ENCODE measurements around the gene VAC14.

GRCh38 chr16:70729292-70729691, 71.7 kb downstream of the VAC14 start:
- TF ChIP-seq CTCF (IDR thresholded peaks at IDR 0.05; ENCODE audit: insufficient read depth, low read length) (no peak), POLR2AphosphoS5 (IDR thresholded peaks at IDR 0.05; ENCODE audit: low read depth) (no peak), SPI1 (IDR thresholded peaks at IDR 0.05; ENCODE audit: borderline replicate concordance, low read depth) (no peak)
- TF ChIP-seq, protein P1, sequence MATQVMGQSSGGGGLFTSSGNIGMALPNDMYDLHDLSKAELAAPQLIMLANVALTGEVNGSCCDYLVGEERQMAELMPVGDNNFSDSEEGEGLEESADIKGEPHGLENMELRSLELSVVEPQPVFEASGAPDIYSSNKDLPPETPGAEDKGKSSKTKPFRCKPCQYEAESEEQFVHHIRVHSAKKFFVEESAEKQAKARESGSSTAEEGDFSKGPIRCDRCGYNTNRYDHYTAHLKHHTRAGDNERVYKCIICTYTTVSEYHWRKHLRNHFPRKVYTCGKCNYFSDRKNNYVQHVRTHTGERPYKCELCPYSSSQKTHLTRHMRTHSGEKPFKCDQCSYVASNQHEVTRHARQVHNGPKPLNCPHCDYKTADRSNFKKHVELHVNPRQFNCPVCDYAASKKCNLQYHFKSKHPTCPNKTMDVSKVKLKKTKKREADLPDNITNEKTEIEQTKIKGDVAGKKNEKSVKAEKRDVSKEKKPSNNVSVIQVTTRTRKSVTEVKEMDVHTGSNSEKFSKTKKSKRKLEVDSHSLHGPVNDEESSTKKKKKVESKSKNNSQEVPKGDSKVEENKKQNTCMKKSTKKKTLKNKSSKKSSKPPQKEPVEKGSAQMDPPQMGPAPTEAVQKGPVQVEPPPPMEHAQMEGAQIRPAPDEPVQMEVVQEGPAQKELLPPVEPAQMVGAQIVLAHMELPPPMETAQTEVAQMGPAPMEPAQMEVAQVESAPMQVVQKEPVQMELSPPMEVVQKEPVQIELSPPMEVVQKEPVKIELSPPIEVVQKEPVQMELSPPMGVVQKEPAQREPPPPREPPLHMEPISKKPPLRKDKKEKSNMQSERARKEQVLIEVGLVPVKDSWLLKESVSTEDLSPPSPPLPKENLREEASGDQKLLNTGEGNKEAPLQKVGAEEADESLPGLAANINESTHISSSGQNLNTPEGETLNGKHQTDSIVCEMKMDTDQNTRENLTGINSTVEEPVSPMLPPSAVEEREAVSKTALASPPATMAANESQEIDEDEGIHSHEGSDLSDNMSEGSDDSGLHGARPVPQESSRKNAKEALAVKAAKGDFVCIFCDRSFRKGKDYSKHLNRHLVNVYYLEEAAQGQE (IDR thresholded peaks at IDR 0.05; ENCODE audit: insufficient replicate concordance, low read depth), result no peak
